ENCODE measurements around the gene HOXC6.

The HOXC6 gene

GRCh38 chr12:54028314-54029201 lies at the start of gene HOXC6:
Gene HOXC6, plus strand, starts transcription at chr12:54028440. Its CDS starts 82 bp downstream, at chr12:54028522.
- no peak for DNase-seq (ENCODE audit: low read depth in 2 of 2)

GRCh38 chr12:53978477-53979356 lies 49.5 kb upstream of the HOXC6 start:
- DNase-seq (ENCODE audit: low read depth in 2 of 2), result no peak

- DNase-seq (ENCODE audit: low read depth in 2 of 2), result no peak
These were observed 48.0 kb upstream of the HOXC6 start for GRCh38 chr12:53980104-53980801.

- DNase-seq (ENCODE audit: low read depth in 2 of 2), result no peak
These were observed 47.3 kb upstream of the HOXC6 start for GRCh38 chr12:53980802-53981496.

GRCh38 chr12:53981634-53982565 lies 46.3 kb upstream of the HOXC6 start:
- no peak for DNase-seq (ENCODE audit: low read depth in 2 of 2)

- no peak for DNase-seq (ENCODE audit: low read depth in 2 of 2)
These were observed 45.3 kb upstream of the HOXC6 start for GRCh38 chr12:53982648-53983567.

- no peak for DNase-seq (ENCODE audit: low read depth in 2 of 2)
These were observed 44.7 kb upstream of the HOXC6 start for GRCh38 chr12:53983568-53983949.

GRCh38 chr12:53983950-53984572 lies 44.2 kb upstream of the HOXC6 start:
- DNase-seq (ENCODE audit: low read depth in 2 of 2), result no peak

GRCh38 chr12:53984901-53985691 lies 43.1 kb upstream of the HOXC6 start, which contains the start of gene HOXC10:
Gene HOXC10, plus strand, starts transcription at chr12:53985146. Its CDS starts 114 bp downstream, at chr12:53985260.
- DNase-seq (ENCODE audit: low read depth in 2 of 2), result peak; percentile 29 to 65

GRCh38 chr12:53985692-53985993 lies 42.6 kb upstream of the HOXC6 start:
- no peak for DNase-seq (ENCODE audit: low read depth in 2 of 2)

- DNase-seq (ENCODE audit: low read depth in 2 of 2), result no peak
These were observed 42.1 kb upstream of the HOXC6 start for GRCh38 chr12:53985994-53986685.

- DNase-seq (ENCODE audit: low read depth in 2 of 2), result no peak
These were observed 41.4 kb upstream of the HOXC6 start for GRCh38 chr12:53986686-53987483.

GRCh38 chr12:53987787-53988230 lies 40.4 kb upstream of the HOXC6 start:
- DNase-seq (ENCODE audit: low read depth in 2 of 2), result no peak

- no peak for DNase-seq (ENCODE audit: low read depth in 2 of 2)
These were observed 39.6 kb upstream of the HOXC6 start for GRCh38 chr12:53988541-53989226.

- DNase-seq (ENCODE audit: low read depth in 2 of 2), result no peak
These were observed 38.8 kb upstream of the HOXC6 start for GRCh38 chr12:53989227-53990113.
